Measurements from ENCODE around the gene DYNLL2. TPM values are rescaled to one million over a fixed set of nuclear protein-coding genes. Genes with fewer than 3 reads are reported as not detected.
A peak's percentile ranks its signal among the peaks of the same experiment; 100 is the strongest.

DYNLL2 gene
- total and polyA plus RNA-seq, 11 donors: 41.4 to 102 (median 74.0) TPM

- TF ChIP-seq POLR2A (IDR thresholded peaks at IDR 0.05) (no peak), CTCF (IDR thresholded peaks at IDR 0.05) (no peak)
- ATAC-seq: peak in 1 of 4 donors; percentile 20
- Histone ChIP-seq H3K36me3 (no peaks in the 10 kb centered on the region), H3K9me3 (no peaks in the 10 kb centered on the region), H3K27me3 (no peaks in the 10 kb centered on the region), H3K27ac (no peak overlapping the region), H3K4me1 (no peaks in the 10 kb centered on the region), H3K4me3 (no peak overlapping the region)
- 24 to 80% (median 67%) methylated on average over 1 of the region's 1 CpG for WGBS, 4 donors
- no peak for DNase-seq
- intact Hi-C loops (cut with DNase I): no loop called here
Observed at GRCh38 chr17:58052407-58052806, 30.8 kb upstream of the DYNLL2 start.

- no peak for ATAC-seq
- intact Hi-C loops (cut with DNase I): no loop called here
- no peaks in the 10 kb centered on the region for H3K27me3 ChIP-seq
- no peak for TF ChIP-seq POLR2A (IDR thresholded peaks at IDR 0.05)
- TF ChIP-seq CTCF (IDR thresholded peaks at IDR 0.05): no peak
- no peak for DNase-seq
- no peaks in the 10 kb centered on the region for H3K36me3 ChIP-seq
- no peaks in the 10 kb centered on the region for H3K9me3 ChIP-seq
- 59 to 69% (median 63%) methylated on average over 8 of the region's 8 CpGs for WGBS, 4 donors
- no peak overlapping the region for H3K4me3 ChIP-seq
- no peaks in the 10 kb centered on the region for H3K4me1 ChIP-seq
- H3K27ac ChIP-seq: no peak overlapping the region
Observed at GRCh38 chr17:58052945-58053715, 30.1 kb upstream of the DYNLL2 start.

- intact Hi-C loops (cut with DNase I): no loop called here
- 80 to 86% (median 84%) methylated on average over 6 of the region's 6 CpGs for WGBS, 4 donors
- Histone ChIP-seq H3K36me3 (no peaks in the 10 kb centered on the region), H3K4me3 (no peak overlapping the region), H3K9me3 (no peaks in the 10 kb centered on the region), H3K27ac (no peak overlapping the region), H3K27me3 (no peaks in the 10 kb centered on the region), H3K4me1 (peaks cover 0 to under 1% (median 0%) of the 10 kb centered on the region in 12 donors)
- ATAC-seq (no peak), DNase-seq (no peak)
- no peak for TF ChIP-seq CTCF (IDR thresholded peaks at IDR 0.05)
- TF ChIP-seq POLR2A (IDR thresholded peaks at IDR 0.05): no peak
Observed at GRCh38 chr17:58054641-58055040, 28.6 kb upstream of the DYNLL2 start.

GRCh38 chr17:58056476-58056875 is 26.7 kb upstream of the DYNLL2 start:
- no peaks in the 10 kb centered on the region for H3K36me3 ChIP-seq
- no peak overlapping the region for H3K4me3 ChIP-seq
- TF ChIP-seq POLR2A (IDR thresholded peaks at IDR 0.05): no peak
- TF ChIP-seq CTCF (IDR thresholded peaks at IDR 0.05): no peak
- H3K27ac ChIP-seq: no peak overlapping the region
- intact Hi-C loops (cut with DNase I): no loop called here
- H3K4me1 ChIP-seq: peaks cover 0 to 17% (median 9%) of the 10 kb centered on the region in 12 donors
- DNase-seq (no peak), ATAC-seq (no peak)
- no peaks in the 10 kb centered on the region for H3K27me3 ChIP-seq
- H3K9me3 ChIP-seq: no peaks in the 10 kb centered on the region

All from heart left ventricle (tissue), 16 donors.